GM21528 (cell line): ENCODE data around the gene ERRFI1.
"Not testable (repeated sequence)": the region's sequence is repeated elsewhere in the genome, so short reads cannot be mapped to it uniquely, and the experiment has no call there.

Experiments used
- ATAC-seq: cut with Tn5 transposase; IDR thresholded peaks from one replicate; pipeline ENCODE4 v1.9.1; 2021; ENCODE audit warnings: mild to moderate bottlenecking, moderate library complexity; ENCODE audit not compliant: unreplicated experiment, low FRiP score

Gene ERRFI1

DNA sequence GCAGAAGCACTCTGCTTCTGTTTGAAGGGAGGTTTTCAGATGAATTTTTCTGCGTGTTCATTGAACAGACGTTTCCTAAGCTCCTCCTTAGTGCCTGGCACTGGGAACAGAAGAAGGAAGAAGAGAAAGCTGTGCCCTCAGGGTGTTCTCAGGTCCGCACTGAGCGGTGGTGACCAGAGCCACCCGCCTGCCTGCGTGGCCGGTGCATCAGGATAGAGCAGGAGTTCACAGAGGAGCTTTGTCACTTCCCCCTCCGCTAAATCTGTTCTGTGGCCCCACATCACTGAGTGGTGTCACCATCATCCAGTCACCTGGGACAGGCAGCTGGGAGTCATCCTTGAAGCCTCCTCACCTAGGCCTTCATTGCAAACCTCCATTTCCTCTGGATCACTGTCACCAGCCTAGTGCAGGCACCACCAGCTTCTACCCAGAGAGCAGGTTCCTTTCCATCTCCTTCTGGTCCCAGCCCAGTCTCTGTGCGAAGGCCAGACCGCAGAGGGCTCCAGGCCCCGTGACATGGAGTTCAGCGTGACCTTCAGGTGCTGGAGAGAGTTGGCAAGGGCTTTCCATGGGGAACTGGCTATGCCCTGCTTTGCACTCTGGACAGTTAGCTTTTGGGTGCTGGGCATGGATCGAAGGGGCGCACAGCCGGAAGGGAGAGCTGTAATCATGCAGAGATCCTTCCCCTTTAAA is 42.9 kb downstream of the ERRFI1 start:
- no peak for ATAC-seq

DNA sequence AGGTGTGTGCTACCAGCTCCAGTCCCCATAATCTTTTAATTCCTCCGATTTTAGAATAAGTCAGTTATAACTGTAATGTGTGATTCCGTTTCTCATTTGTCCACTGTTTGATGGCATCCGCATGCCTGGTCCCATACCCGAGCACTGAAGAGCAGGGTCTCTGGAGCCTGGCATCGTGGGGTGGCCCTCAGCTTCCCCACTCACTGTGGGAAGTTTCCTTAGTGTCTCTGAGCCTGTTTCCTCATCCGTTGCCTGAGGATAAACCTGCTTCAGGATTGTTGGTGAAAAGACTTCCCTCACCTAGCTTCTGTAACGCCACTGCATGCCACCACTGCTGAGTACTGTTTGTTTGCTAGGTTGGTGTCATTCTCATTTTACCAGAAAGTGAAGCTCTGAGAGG is 45.1 kb downstream of the ERRFI1 start:
- ATAC-seq, result no peak

- no peak for ATAC-seq
Measured at GRCh38 chr1:7975212-7975865, 50.8 kb downstream of the ERRFI1 start.

GRCh38 chr1:7973086-7973485 is 53.0 kb downstream of the ERRFI1 start:
- ATAC-seq, result no peak

GRCh38 chr1:7972285-7972684 is 53.8 kb downstream of the ERRFI1 start:
- no peak for ATAC-seq

- ATAC-seq, result no peak
Measured at GRCh38 chr1:7971024-7971423, 55.1 kb downstream of the ERRFI1 start.

DNA sequence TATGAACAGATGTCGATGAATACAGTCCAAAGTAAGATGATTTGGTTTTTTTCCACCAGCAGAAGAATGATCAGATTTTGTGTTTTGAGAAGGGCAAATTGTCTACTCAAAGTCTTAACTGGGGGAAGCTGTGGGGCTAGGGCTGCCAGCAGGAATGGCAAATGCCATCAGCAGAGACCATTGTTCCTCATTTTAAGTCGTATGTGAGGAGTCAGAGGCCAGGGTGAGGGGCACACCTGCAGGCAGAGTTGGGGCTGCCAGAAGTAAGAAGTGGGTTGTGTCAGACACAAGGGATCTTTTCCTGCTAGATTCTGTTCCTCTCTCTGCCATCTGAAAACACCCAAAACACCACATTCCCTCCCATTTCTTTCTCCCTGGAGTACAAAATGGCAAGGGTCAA is 55.9 kb downstream of the ERRFI1 start:
- no peak for ATAC-seq

DNA sequence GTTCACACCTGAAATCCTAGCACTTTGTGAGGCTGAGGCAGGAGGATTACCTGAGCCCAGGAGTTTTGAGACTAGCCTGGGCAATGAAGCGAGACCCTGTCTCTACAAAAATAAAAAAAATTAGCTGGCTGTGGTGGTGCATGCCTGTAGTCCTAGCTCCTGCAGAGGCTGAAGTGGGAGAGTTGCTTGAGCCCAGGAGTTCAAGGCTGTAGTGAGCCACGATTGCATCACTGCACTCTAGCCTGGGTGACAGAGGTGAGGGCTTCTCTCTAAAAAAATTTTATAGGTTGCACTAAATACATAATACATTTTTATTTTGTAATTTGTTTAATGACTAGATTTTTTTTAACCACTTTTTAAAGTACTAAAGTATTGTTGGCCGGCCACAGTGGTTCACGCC is 58.5 kb downstream of the ERRFI1 start:
- no peak for ATAC-seq

GRCh38 chr1:7967196-7967595 is 58.9 kb downstream of the ERRFI1 start:
- no peak for ATAC-seq

- ATAC-seq, result no peak
Measured at GRCh38 chr1:7964476-7964875, 61.6 kb downstream of the ERRFI1 start.

- ATAC-seq, result not testable (repeated sequence)
Measured at GRCh38 chr1:7963841-7964240, 62.3 kb downstream of the ERRFI1 start.

- not testable (repeated sequence) for ATAC-seq
Measured at GRCh38 chr1:7963378-7963730, 62.8 kb downstream of the ERRFI1 start.

GRCh38 chr1:7962636-7963377 is 63.3 kb downstream of the ERRFI1 start:
- no peak for ATAC-seq

- ATAC-seq, result peak; percentile 6
Measured at GRCh38 chr1:7962014-7962335, 64.1 kb downstream of the ERRFI1 start.
